A673 (cell line): ENCODE data around the gene IL4R. TPM values are rescaled to one million over a fixed set of nuclear protein-coding genes. Genes with fewer than 3 reads are reported as not detected.

Source experiments
- BruUV-seq: library from RNA; stranded (reverse); fragments of 400-500 nt; replicated peaks from 2 replicates; lab custom pipeline; 2021; lab: Mats Ljungman, UMichigan
- CTCF ChIA-PET: fragments of 300-600 bp; sonication (Branson Sonifier 250); formaldehyde crosslinking; loops from one replicate; lab custom pipeline; 2022; ENCODE audit warnings: antibody characterized with exemption; lab: Charles Lee
- POLR2A ChIA-PET: fragments of 300-600 bp; sonication (Branson Sonifier 250); formaldehyde crosslinking; loops from one replicate; lab custom pipeline; 2022; ENCODE audit warnings: antibody characterized with exemption; ENCODE audit not compliant: low non-redundant PET; lab: Charles Lee
- DNase-seq: peaks from one replicate; pipeline ENCODE4 v3.0.0-alpha.2; 2015; ENCODE audit warnings: low spot score
- H3K27ac ChIP-seq: fragments of 200-600 bp; sonication (generic); 2 replicates; pipeline ENCODE4 v1.5.1; 2016; ENCODE audit warnings: mixed run types, low read depth, mild to moderate bottlenecking, mixed read lengths, antibody characterized with exemption, low read length; ENCODE audit not compliant: poor library complexity, severe bottlenecking
- H3K27me3 ChIP-seq: fragments of 200-600 bp; sonication (generic); replicated peaks from 2 replicates; pipeline ENCODE4 v1.6.1; 2017; ENCODE audit warnings: mixed run types, low read depth, mild to moderate bottlenecking, mixed read lengths, antibody characterized with exemption, low read length; ENCODE audit not compliant: insufficient read depth, poor library complexity
- H3K36me3 ChIP-seq: fragments of 200-600 bp; sonication (generic); 2 replicates; pipeline ENCODE4 v1.6.1; 2016; ENCODE audit warnings: mixed run types, mild to moderate bottlenecking, mixed read lengths, antibody characterized with exemption, low read length; ENCODE audit not compliant: insufficient read depth, poor library complexity, severe bottlenecking
- H3K4me1 ChIP-seq: fragments of 200-600 bp; sonication (generic); 2 replicates; pipeline ENCODE4 v1.6.1; 2017; ENCODE audit warnings: mixed run types, mild to moderate bottlenecking, mixed read lengths, antibody characterized with exemption, low read length; ENCODE audit not compliant: insufficient read depth, poor library complexity, severe bottlenecking
- H3K4me3 ChIP-seq: fragments of 200-600 bp; sonication (generic); 2 replicates; pipeline ENCODE4 v1.5.1; 2016; ENCODE audit warnings: low read depth, mixed run types, mild to moderate bottlenecking, mixed read lengths, low read length; ENCODE audit not compliant: poor library complexity, severe bottlenecking
- H3K9me3 ChIP-seq: fragments of 200-600 bp; sonication (generic); 2 replicates; pipeline ENCODE4 v1.6.1; 2016; ENCODE audit warnings: mixed run types, low read depth, mild to moderate bottlenecking, mixed read lengths, antibody characterized with exemption, low read length; ENCODE audit not compliant: poor library complexity, severe bottlenecking
- EZH2 ChIP-seq: fragments of 200-600 bp; sonication (generic); IDR thresholded peaks from 2 replicates; pipeline ENCODE4 v1.6.1; 2017; ENCODE audit warnings: borderline replicate concordance, low read depth, mild to moderate bottlenecking, mixed read lengths, antibody characterized with exemption, low read length; ENCODE audit not compliant: poor library complexity, severe bottlenecking
- intact Hi-C: fragments of 100-400 bp; cut with micrococcal nuclease; formaldehyde crosslinking; loops from one replicate; pipeline ENCODE4 v1.10.0; 2022; ENCODE audit not compliant: unreplicated experiment
- total RNA-seq: library from RNA; stranded (reverse); gene quantifications from 2 replicates; pipeline ENCODE4 v1.2.3, GENCODE V29; 2021
- TF ChIP-seq, protein P1 (sequence below): fragments of 300-800, 200-600 bp; sonication (generic); conservative IDR thresholded peaks from 2 replicates; pipeline ENCODE4 v1.5.1; 2017; ENCODE audit warnings: low read depth, mild to moderate bottlenecking, antibody characterized with exemption, low read length, moderate library complexity, mixed read lengths

The IL4R gene
- total RNA-seq, 1 experiment from 2014 or later: 22.9 TPM

DNA sequence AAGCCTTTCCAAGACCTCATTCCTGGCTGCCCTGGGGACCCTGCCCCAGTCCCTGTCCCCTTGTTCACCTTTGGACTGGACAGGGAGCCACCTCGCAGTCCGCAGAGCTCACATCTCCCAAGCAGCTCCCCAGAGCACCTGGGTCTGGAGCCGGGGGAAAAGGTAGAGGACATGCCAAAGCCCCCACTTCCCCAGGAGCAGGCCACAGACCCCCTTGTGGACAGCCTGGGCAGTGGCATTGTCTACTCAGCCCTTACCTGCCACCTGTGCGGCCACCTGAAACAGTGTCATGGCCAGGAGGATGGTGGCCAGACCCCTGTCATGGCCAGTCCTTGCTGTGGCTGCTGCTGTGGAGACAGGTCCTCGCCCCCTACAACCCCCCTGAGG lies 49.5 kb downstream of the IL4R start:
- DNase-seq: no peak
- Histone ChIP-seq H3K27ac (no peak overlapping the region), H3K4me1 (peaks cover 15% of the 10 kb centered on the region), H3K27me3 (no peaks in the 10 kb centered on the region), H3K36me3 (no peaks in the 10 kb centered on the region), H3K9me3 (no peaks in the 10 kb centered on the region), H3K4me3 (no peak overlapping the region)
- ChIA-PET POLR2A (no interaction called here), CTCF (no interaction called here)
- TF ChIP-seq, protein P1, sequence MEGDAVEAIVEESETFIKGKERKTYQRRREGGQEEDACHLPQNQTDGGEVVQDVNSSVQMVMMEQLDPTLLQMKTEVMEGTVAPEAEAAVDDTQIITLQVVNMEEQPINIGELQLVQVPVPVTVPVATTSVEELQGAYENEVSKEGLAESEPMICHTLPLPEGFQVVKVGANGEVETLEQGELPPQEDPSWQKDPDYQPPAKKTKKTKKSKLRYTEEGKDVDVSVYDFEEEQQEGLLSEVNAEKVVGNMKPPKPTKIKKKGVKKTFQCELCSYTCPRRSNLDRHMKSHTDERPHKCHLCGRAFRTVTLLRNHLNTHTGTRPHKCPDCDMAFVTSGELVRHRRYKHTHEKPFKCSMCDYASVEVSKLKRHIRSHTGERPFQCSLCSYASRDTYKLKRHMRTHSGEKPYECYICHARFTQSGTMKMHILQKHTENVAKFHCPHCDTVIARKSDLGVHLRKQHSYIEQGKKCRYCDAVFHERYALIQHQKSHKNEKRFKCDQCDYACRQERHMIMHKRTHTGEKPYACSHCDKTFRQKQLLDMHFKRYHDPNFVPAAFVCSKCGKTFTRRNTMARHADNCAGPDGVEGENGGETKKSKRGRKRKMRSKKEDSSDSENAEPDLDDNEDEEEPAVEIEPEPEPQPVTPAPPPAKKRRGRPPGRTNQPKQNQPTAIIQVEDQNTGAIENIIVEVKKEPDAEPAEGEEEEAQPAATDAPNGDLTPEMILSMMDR: no peak
- no peak for TF ChIP-seq EZH2
- intact Hi-C loops: no loop called here
- BruUV-seq: no TSS peak

DNA sequence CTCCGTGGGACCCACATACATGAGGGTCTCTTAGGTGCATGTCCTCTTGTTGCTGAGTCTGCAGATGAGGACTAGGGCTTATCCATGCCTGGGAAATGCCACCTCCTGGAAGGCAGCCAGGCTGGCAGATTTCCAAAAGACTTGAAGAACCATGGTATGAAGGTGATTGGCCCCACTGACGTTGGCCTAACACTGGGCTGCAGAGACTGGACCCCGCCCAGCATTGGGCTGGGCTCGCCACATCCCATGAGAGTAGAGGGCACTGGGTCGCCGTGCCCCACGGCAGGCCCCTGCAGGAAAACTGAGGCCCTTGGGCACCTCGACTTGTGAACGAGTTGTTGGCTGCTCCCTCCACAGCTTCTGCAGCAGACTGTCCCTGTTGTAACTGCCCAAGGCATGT lies 50.0 kb downstream of the IL4R start:
- POLR2A ChIA-PET: no interaction called here
- H3K4me1 ChIP-seq: peaks cover 15% of the 10 kb centered on the region
- DNase-seq: peak; percentile 23
- peak overlapping the region; percentile 16 for H3K27ac ChIP-seq
- no peaks in the 10 kb centered on the region for H3K36me3 ChIP-seq
- TF ChIP-seq, protein P1: no peak
- TF ChIP-seq EZH2: no peak
- no peak overlapping the region for H3K4me3 ChIP-seq
- no peaks in the 10 kb centered on the region for H3K27me3 ChIP-seq
- intact Hi-C loops: no loop called here
- CTCF ChIA-PET: no interaction called here
- H3K9me3 ChIP-seq: no peaks in the 10 kb centered on the region
- BruUV-seq: no TSS peak

DNA sequence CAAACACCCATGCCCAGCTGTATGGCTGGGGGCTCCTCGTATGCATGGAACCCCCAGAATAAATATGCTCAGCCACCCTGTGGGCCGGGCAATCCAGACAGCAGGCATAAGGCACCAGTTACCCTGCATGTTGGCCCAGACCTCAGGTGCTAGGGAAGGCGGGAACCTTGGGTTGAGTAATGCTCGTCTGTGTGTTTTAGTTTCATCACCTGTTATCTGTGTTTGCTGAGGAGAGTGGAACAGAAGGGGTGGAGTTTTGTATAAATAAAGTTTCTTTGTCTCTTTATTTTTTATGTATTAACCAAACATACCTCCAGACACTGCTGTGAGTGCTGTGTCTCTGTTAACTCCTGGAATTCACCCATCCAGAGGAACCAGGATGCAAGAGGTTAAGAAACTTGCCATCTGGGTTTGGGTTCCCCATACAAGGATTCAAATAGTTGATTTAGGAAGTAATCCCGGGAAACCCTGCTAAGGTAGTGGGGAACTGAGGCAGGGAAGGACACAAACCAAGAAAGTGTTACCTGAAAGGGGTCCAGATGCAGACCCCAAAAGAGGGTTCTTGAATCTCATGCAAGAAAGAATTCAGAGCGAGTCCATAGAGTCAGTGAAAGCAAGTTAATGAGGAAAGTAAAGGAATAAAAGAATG lies 50.8 kb downstream of the IL4R start:
- H3K9me3 ChIP-seq: no peaks in the 10 kb centered on the region
- intact Hi-C loops: loop anchor here (5.0 kb wide), 1 partner anchor 93 kb away; no protein-coding TSS in a partner anchor
- TF ChIP-seq, protein P1: no peak
- TF ChIP-seq EZH2: no peak
- no peak overlapping the region for H3K27ac ChIP-seq
- no TSS peak for BruUV-seq
- H3K4me3 ChIP-seq: no peak overlapping the region
- POLR2A ChIA-PET: no interaction called here
- H3K36me3 ChIP-seq: no peaks in the 10 kb centered on the region
- CTCF ChIA-PET: no interaction called here
- DNase-seq: no peak
- peaks cover 15% of the 10 kb centered on the region for H3K4me1 ChIP-seq
- H3K27me3 ChIP-seq: no peaks in the 10 kb centered on the region
